Stimulated activated CD4-positive, alpha-beta T cell treated with anti-CD3 and anti-CD28 coated beads, Interleukin-1b, Interleukin-23, amount 100 ng/mL, for 4 hours (primary cell): Measurements from ENCODE around the gene NPAS2.

Source experiments
- DNase-seq, 2 donors: peaks; one replicate each; pipeline ENCODE4 v3.0.0-alpha.2; 2020; ENCODE audit warnings: low read depth in 2 of 2

NPAS2 gene

GRCh38 chr2:100821255-100821910, 1.4 kb downstream of the NPAS2 start:
- no peak for DNase-seq

- DNase-seq, result no peak
Measured at GRCh38 chr2:100821911-100822265, 1.9 kb downstream of the NPAS2 start.

GRCh38 chr2:100822587-100823248, 2.8 kb downstream of the NPAS2 start:
- no peak for DNase-seq

DNA sequence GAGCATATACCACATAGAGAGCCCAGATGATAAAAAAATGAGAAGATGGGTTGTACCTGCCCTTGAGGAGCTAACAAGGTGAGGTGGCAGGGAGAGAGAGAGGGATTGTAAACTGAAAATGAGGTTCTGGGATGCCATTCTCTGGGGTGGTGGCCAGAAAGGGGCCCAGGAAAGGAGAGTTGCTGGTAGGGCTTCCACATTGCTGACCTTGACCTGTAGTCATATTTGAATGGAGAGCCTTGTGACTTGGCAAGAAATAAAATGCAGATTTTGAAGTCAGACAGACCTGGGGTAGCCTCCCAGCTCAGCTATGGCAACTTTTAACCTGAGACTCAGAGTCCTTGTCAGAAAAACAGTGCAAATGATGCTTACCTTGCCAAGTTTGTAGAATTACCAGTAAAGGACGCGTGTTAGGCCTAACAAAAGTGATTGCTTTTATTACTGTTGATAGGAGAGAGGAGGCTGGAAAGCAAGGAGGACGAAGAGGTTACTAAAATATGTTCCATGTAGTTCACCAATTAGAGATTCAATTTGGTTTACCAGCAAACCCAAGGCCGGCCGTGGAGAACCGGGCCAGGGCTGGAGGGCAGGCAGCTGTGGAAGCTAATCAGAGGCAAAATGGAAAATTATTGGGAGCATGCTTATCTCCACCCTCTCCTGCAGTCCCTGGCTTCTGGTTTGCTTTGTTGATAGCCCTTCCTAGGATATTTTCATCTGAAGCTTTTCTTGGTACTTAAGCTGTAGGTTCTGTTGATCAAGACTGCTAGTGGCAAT, 3.9 kb downstream of the NPAS2 start:
- DNase-seq, result no peak

- DNase-seq, result no peak
Measured at GRCh38 chr2:100824842-100825241, 4.9 kb downstream of the NPAS2 start.

GRCh38 chr2:100826494-100826893, 6.6 kb downstream of the NPAS2 start:
- DNase-seq, result no peak

DNA sequence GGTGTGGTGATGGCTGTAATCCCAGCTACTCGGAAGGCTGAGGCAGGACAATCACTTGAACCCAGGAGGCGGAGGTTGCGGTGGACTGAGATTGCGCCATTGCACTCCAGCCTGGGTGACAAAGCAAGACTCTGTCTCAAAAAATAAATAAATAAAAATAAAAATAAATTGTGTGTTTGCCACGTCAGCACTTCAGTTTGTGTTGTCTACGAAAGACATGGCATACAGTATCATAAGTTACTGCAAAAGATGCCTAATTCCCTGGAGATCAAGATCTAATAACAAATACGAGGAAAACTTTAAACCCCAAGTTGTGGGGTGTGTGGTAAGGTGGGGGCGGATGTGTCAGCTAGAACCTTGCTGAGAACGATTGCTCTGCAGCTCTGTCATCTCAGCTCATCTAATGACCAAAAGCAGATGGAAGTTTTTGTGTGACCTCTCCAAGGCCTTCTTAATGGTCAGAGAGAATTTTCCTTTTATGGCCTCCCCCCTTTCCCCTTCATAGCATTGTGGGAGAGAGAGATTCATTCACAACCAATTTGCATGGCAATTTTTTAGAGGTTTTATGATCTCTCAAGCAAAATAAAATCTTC, 11.3 kb downstream of the NPAS2 start:
- no peak for DNase-seq

DNA sequence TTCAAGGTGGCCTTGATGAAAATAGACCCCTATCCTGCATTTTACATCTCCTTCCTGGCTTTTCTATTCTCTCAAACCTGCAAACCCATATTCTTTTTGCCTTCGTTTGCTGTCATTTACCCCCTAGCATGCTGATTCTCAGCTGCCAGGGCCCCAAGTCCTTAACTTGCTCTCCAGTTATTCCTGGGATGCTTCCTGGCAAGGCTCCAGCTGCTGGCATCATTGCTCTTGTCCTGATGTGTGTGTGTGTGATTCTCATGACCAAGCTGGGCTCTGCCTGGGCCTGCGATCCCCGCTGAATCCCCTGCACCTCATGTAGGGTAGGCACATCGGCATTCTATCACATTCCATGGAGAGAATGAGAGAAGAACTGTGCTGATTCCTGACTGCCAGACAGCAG, 11.9 kb downstream of the NPAS2 start:
- DNase-seq, result no peak

DNA sequence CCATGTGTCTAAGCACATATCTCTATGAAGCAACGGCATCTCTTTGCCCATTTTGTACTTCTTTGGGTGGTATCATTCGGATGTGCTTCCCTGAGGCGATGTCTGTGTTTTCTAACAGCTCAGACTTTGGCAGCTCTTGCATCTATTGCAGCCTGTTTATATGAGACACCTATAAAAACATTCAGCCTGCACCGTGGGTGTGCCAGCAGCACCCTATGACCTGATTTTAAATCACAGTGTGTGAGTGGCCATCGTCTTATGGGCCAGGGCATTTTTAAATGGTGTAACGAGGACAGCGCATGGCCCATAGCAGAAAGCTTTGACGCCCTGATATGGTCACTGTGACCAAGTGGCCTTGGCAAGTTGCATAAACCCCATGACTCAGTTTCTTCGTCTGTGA, 12.9 kb downstream of the NPAS2 start:
- DNase-seq, result no peak

DNA sequence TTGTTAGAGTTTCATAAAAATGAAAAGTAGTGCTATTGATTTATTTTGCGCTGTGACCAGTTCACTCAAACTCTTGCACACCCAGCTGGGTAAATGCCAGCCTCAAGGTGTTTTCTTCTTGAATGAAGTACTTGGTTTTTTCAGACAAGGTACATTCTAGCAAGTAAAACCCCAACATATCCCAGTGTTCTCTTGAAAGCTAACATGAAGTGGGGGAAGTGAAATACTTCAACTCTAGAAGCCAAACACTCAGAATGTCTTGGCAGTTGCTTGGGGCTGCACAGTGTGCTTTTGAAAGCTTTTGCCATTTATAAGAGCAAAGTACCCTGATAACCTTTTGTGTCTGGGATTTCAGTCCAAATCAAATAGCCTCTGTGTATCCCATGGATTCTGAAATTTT, 13.4 kb downstream of the NPAS2 start:
- DNase-seq, result no peak

DNA sequence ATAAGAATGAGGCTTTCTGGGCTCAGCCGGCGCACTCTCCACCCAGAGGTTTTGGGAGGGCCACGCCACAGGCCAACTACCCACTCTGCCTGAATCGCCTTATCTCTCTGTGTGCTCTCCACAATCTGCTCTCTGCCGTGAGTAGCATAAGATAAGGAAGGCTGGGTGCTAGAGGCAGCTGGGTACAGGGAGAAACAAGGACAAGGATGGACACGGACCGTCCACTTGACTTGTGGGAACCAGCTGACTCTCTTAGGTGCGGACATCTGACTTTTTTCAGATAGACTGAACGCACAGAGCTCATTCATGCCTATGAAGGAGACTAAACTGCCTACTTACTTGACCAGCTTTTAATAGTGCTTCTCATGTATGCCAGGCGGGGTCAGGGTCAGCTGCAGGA, 14.3 kb downstream of the NPAS2 start:
- DNase-seq, result no peak

DNA sequence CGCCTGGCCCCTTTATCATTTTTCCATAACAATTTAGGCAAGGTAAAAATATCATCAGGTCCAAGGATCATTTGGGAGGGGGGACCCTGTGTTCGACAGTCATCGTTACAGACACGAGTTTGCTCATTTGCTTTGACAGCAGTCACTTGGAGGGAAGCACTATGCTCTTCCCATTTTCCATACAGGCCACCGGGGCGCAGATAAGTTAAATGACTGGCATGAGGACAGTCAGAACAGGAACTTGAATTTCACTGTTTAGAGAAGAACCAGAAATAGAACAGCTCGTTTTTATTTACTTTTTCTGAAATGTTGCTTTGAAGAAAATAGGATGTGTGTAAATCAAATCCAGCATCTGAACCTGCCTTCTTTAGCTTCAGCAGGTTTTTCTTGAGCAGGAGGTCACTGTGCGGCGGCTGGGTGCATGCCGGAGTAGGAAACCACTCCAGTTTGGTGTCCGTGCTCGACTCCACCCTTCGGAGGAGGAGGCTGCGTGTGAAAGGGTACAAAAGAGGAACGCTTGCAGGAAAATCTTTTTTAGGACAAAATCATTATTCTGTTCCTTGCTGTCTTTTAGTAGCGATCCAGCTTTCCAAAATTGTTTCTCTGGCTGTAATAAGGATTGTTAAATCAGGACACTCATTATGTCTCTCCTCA, 15.2 kb downstream of the NPAS2 start:
- DNase-seq, result no peak

GRCh38 chr2:100840519-100840918, 20.6 kb downstream of the NPAS2 start:
- no peak for DNase-seq

DNA sequence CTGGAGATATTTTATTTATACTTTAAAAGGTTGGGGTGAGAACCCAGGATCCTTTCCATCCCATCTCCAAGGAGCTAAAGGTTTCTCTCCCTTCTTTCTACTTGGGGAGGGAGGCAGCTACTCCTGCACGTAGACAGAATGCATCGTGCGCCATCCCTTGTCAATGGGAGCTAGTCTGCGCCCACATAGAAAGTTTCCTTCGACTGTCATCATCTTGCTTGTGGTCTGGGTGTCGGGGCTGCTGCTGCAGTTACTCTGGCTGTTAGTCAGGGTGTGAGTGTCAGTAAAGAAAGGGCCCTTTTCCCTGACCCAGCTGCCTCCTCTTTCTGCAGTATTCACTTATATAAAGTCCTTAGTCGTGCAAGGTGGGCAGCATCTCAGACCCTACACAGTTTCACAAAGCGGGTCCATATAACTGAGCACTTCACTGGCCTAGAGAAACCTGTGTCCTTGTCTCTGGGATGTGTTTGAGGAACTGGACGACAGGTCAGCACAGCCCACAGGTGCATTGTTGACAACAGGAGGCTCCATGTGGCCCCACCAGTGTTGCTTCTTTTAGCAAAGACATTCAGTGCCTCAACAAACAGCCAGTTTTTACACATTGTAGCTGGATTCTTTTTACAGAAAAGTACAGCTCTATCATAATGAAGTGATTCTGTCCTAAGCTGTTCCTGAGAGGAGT, 22.4 kb downstream of the NPAS2 start:
- DNase-seq, result no peak

- no peak for DNase-seq
Measured at GRCh38 chr2:100844514-100844913, 24.6 kb downstream of the NPAS2 start.

- no peak for DNase-seq
Measured at GRCh38 chr2:100845141-100845991, 25.4 kb downstream of the NPAS2 start.

DNA sequence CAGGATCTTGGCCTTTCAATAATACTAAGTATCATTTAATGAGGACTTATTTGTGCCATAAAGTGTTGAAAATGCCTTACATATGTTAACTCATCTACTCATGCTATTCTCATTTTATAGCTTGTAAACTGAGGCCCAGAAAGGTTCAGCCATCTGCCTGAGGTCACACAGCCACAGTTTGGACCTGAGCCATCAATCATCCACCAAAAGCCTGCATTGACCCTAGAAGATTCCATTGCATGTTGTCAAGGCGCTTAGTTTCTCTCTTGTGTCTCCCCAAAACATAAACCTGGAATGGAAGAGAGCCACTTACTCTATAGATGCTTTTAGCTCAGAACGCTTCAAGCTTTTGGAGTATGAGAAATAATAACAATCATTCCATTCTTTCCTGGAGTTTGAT, 26.8 kb downstream of the NPAS2 start:
- DNase-seq, result no peak

- DNase-seq, result no peak
Measured at GRCh38 chr2:100852447-100852846, 32.5 kb downstream of the NPAS2 start.

GRCh38 chr2:100852999-100853908, 33.3 kb downstream of the NPAS2 start:
- no peak for DNase-seq
